Esophagus squamous epithelium (tissue), 5 donors: Measurements from ENCODE around the gene ELF4. TPM values are rescaled to one million over a fixed set of nuclear protein-coding genes. Genes with fewer than 3 reads are reported as not detected.

Experiments
- DNase-seq: peaks from one replicate; lab custom pipeline; 2025; lab: John Stamatoyannopoulos, UW
- H3K27ac ChIP-seq, 4 donors: fragments of 200-600 bp; sonication (generic); one replicate each; pipeline ENCODE4 v1.5.1; 2016 to 2019; ENCODE audit warnings: mild to moderate bottlenecking in 1 of 4
- H3K27me3 ChIP-seq, 4 donors: fragments of 200-600 bp; sonication (generic); 1 replicate in 3 of 4; 2 replicates in 1 of 4; pipeline versions ENCODE4 v1.5.1 to v1.6.0; 2017 to 2021; ENCODE audit warnings: antibody characterized with exemption in 1 of 4
- H3K36me3 ChIP-seq, 3 donors: fragments of 200-600 bp; sonication (generic); one replicate each; pipeline ENCODE4 v1.5.1; 2016 to 2019
- H3K4me1 ChIP-seq, 3 donors: fragments of 200-600 bp; sonication (generic); one replicate each; pipeline ENCODE4 v1.5.1; 2017 to 2019
- H3K4me3 ChIP-seq, 4 donors: fragments of 200-600 bp; sonication (generic); 1 replicate in 3 of 4; 2 replicates in 1 of 4; pipeline ENCODE4 v1.5.1; 2016 to 2019; ENCODE audit warnings: mild to moderate bottlenecking in 2 of 4, moderate library complexity in 1 of 4
- H3K9me3 ChIP-seq, 3 donors: fragments of 200-600 bp; sonication (generic); one replicate each; pipeline ENCODE4 v1.5.1; 2016 to 2019
- POLR2A ChIP-seq, 4 donors: fragments of 450-650 bp; IDR thresholded peaks; one replicate each; pipeline ENCODE4 v1.6.1; 2017; ENCODE audit warnings: antibody characterized with exemption in 4 of 4, mild to moderate bottlenecking in 4 of 4, moderate library complexity in 3 of 4
- WGBS, 2 donors: methylation state at CpG; one replicate each; pipeline ENCODE4 v1.1.5; 2018; 5-methylcytosine and 5-hydroxymethylcytosine counted together
- intact Hi-C: fragments of 100-400 bp; cut with DNase I; formaldehyde crosslinking; loops from one replicate; pipeline ENCODE4 v1.15.0; 2022
- total RNA-seq, 4 donors: library from RNA; depleted of rRNA; stranded (reverse); fragments of >200 nt; gene quantifications; one replicate each; pipeline ENCODE4 v1.1.0, GENCODE V29; 2016
- TF ChIP-seq, protein P1 (sequence below), 6 experiments: fragments of 450-650 bp in 4 of 6; fragments of 200-600 bp in 2 of 6; sonication (generic) in 2 of 6; IDR thresholded peaks; one replicate each; pipeline ENCODE4 v1.5.1; 2016 to 2019; ENCODE audit warnings: antibody characterized with exemption in 6 of 6, mild to moderate bottlenecking in 4 of 6, moderate library complexity in 4 of 6
- donor health status: DM: yes; HTN: yes; CAD: no.

Gene ELF4
- total RNA-seq, 4 donors from 2014 or later: 9.2 to 14.1 (median 12.5) TPM

DNA sequence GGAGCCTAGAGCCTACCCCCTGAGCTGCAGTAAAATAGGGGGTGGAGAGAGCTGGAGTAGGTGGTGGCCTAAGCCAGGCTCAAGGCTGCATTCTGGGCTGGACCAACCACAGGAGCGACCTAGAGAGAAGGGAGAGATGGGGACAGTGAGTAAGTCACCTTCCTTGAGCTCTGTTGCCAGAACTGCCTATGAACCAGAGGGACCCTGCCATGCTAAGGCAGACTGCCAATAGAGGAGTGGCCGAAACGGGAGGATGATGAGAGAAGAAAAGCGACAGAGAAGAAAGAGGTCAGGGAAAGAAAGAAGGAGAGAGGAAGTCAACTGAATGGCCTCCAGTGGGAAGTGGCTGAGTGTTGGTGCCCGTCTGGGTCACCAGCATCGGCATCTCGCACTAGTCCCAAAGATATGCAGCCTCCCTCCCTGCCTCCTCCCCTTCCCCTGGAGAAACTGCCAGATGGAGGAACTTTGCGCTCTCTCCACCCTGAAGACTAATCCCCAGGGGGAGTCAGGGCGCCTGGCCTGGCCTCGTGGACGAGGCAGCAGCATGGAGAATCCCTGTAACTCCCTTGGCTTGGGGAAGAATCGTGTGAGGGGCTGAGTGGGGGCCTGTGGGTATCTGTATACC is 28.8 kb downstream of the ELF4 start:
- Histone ChIP-seq H3K27ac (peak overlapping the region in 3 of 4 donors; percentile 50 to 77 (median 69)), H3K4me1 (peaks cover 2 to 62% (median 5%) of the 10 kb centered on the region in 3 donors), H3K4me3 (no peak overlapping the region), H3K36me3 (no peaks in the 10 kb centered on the region), H3K9me3 (no peaks in the 10 kb centered on the region), H3K27me3 (no peaks in the 10 kb centered on the region)
- TF ChIP-seq, protein P1, sequence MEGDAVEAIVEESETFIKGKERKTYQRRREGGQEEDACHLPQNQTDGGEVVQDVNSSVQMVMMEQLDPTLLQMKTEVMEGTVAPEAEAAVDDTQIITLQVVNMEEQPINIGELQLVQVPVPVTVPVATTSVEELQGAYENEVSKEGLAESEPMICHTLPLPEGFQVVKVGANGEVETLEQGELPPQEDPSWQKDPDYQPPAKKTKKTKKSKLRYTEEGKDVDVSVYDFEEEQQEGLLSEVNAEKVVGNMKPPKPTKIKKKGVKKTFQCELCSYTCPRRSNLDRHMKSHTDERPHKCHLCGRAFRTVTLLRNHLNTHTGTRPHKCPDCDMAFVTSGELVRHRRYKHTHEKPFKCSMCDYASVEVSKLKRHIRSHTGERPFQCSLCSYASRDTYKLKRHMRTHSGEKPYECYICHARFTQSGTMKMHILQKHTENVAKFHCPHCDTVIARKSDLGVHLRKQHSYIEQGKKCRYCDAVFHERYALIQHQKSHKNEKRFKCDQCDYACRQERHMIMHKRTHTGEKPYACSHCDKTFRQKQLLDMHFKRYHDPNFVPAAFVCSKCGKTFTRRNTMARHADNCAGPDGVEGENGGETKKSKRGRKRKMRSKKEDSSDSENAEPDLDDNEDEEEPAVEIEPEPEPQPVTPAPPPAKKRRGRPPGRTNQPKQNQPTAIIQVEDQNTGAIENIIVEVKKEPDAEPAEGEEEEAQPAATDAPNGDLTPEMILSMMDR (IDR thresholded peaks at IDR 0.05): no peak
- no peak for TF ChIP-seq POLR2A (IDR thresholded peaks at IDR 0.05)
- intact Hi-C loops: loop anchor here (5.0 kb wide), 1 partner anchor 111 kb away; no protein-coding TSS in a partner anchor
- WGBS, 2 donors: 39 to 49% methylated on average over 7 to 11 of the region's 12 CpGs
- DNase-seq: no peak

DNA sequence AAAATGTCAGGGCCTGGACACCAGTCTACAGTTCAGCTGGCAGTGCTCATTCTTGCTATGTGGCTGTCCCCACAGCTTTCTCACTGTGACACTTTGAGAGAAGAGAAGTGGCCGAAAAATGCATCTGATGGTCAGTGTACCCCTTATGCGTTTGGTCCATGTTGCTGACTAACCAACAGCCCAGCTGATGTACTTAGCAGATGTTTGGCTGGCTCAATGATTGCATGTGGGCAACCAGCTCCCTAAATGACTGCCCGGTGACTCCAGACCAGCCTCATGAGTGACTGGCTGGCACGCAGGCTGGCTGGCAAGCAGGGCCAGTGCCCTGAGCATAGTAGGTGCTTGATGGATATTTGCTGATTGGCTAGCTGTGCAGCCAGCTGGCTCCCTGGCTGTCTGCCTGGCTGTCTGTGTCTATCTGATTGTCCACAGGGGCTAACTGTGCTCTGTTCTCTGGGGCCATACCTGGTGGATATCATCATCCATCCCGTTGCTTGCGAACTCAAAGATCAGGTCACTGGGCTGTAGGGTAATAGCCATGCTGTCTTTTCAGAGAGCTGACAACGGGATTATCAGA is 29.4 kb downstream of the ELF4 start:
- intact Hi-C loops: loop anchor here (5.0 kb wide), 1 partner anchor 111 kb away; no protein-coding TSS in a partner anchor
- Histone ChIP-seq H3K36me3 (no peaks in the 10 kb centered on the region), H3K27me3 (no peaks in the 10 kb centered on the region), H3K4me1 (peaks cover 0 to 55% (median 5%) of the 10 kb centered on the region in 3 donors), H3K27ac (peak overlapping the region in 2 of 4 donors; percentile 37 to 69), H3K9me3 (no peaks in the 10 kb centered on the region), H3K4me3 (no peak overlapping the region)
- 82% methylated on average over 3 of the region's 7 CpGs; no CpG with 5 or more reads in 1 of the 2 donors for WGBS, 2 donors
- no peak for DNase-seq
- TF ChIP-seq, protein P1 (IDR thresholded peaks at IDR 0.05): no peak
- no peak for TF ChIP-seq POLR2A (IDR thresholded peaks at IDR 0.05)

DNA sequence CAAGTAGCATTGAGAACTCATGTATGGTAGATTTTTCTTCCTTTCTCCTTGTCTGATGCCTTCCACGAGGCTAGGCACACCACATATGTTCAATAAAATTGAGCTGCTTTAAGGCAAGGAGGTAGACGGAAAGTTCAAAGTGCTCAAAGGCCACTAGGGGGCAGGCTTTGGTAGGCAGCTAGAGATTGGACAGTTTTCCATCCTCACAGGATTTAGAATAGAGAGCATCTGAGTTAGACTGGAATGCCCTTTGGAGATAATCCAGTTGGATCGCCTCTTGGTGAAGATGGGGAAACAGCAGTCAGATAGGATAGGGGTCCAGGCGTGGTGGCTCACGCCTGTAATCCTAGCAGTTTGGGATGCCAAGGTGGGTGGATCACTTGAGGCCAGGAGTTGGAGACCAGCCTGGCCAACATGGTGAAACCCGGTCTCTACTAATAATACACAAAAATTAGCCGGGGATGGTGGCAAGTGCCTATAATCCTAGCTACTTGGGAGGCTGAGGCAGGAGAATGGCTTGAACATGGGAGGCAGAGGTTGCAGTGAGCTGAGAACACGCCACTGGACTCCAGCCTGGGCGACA is 30.4 kb downstream of the ELF4 start:
- intact Hi-C loops: loop anchor here (5.0 kb wide), 1 partner anchor 112 kb away; no protein-coding TSS in a partner anchor
- TF ChIP-seq, protein P1 (IDR thresholded peaks at IDR 0.05): peak; percentile 53 to 70 (median 66)
- TF ChIP-seq POLR2A (IDR thresholded peaks at IDR 0.05): no peak
- Histone ChIP-seq H3K36me3 (no peaks in the 10 kb centered on the region), H3K4me1 (peaks cover 0 to 46% (median 5%) of the 10 kb centered on the region in 3 donors), H3K9me3 (no peaks in the 10 kb centered on the region), H3K27me3 (no peaks in the 10 kb centered on the region), H3K27ac (peak overlapping the region in 1 of 4 donors; percentile 17), H3K4me3 (no peak overlapping the region)
- WGBS, 2 donors: 27 to 49% methylated on average over 7 to 9 of the region's 9 CpGs
- no peak for DNase-seq

DNA sequence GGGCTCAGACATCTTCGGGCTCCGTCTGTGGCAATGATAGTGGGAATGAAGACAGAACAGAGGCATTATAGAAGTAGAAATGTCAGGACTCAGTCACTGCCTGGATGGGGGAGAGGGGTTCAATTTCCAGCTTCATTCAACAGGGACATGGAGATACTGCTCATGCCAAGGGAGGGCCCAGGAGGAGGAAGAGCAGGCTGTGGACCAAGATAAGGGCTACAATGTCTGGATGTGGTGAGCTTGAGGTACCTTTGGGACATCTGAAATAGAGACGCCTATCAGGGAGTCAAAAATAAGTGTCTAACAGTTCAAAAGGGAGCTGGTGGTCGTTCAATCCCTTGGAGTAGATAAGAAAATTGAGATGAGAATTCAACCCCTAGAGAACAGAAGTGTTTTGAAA is 34.5 kb downstream of the ELF4 start:
- intact Hi-C loops: no loop called here
- 77 to 86% methylated on average over 4 of the region's 4 CpGs for WGBS, 2 donors

More for the DNA sequence above, 34.5 kb downstream of the ELF4 start:
- Histone ChIP-seq H3K27ac (no peak overlapping the region), H3K36me3 (peaks cover 0 to 38% (median 5%) of the 10 kb centered on the region in 3 donors), H3K4me3 (no peak overlapping the region), H3K9me3 (no peaks in the 10 kb centered on the region), H3K27me3 (no peaks in the 10 kb centered on the region), H3K4me1 (peaks cover 0 to 4% (median 0%) of the 10 kb centered on the region in 3 donors)
- DNase-seq: no peak
- TF ChIP-seq, protein P1 (IDR thresholded peaks at IDR 0.05): no peak
- no peak for TF ChIP-seq POLR2A (IDR thresholded peaks at IDR 0.05)
